ENCODE data around the gene BCAT1.

DNA sequence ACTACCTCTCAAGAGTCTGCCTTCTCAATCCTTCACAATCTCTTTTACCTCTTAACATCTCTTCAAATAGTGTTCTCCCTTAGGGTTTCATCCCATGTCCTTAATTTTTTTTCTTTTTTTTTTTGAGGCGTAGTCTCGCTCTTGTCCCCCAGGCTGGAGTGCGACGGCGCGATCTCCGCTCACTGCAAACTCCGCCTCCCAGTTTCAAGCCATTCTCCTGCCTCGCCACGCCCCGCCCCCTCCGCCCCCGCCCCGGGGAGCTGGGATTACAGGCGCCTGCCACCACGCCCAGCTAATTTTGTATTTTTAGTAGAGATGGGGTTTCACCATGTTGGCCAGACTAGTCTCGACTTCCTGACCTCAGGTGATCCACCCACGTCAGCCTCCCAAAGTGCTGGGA is 7.0 kb upstream of the BCAT1 start:
- TF ChIP-seq, protein P1, sequence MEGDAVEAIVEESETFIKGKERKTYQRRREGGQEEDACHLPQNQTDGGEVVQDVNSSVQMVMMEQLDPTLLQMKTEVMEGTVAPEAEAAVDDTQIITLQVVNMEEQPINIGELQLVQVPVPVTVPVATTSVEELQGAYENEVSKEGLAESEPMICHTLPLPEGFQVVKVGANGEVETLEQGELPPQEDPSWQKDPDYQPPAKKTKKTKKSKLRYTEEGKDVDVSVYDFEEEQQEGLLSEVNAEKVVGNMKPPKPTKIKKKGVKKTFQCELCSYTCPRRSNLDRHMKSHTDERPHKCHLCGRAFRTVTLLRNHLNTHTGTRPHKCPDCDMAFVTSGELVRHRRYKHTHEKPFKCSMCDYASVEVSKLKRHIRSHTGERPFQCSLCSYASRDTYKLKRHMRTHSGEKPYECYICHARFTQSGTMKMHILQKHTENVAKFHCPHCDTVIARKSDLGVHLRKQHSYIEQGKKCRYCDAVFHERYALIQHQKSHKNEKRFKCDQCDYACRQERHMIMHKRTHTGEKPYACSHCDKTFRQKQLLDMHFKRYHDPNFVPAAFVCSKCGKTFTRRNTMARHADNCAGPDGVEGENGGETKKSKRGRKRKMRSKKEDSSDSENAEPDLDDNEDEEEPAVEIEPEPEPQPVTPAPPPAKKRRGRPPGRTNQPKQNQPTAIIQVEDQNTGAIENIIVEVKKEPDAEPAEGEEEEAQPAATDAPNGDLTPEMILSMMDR (IDR thresholded peaks at IDR 0.05): no peak
- TF ChIP-seq POLR2A (IDR thresholded peaks at IDR 0.05): no peak
